Cardiac fibroblast (primary cell): ENCODE data around the gene ARHGAP45.
A peak's percentile ranks its signal among the peaks of the same experiment; 100 is the strongest.

Experiments
- DNase-seq, 2 donors: peaks; one replicate each; pipeline versions ENCODE4 v3.0.0 to v3.0.0-alpha.2; 2010; ENCODE audit warnings: low read depth in 2 of 2
- H3K4me3 ChIP-seq, 2 donors: replicated peaks in 1 of 2; 1 replicate in 1 of 2; 2 replicates in 1 of 2; pipeline ENCODE4 v1.5.1; 2011; ENCODE audit warnings: low read depth in 2 of 2, low read length in 2 of 2, mild to moderate bottlenecking in 2 of 2, moderate library complexity in 1 of 2
- TF ChIP-seq, protein P1 (sequence below): IDR thresholded peaks from one replicate; pipeline ENCODE4 v1.5.1; 2011; ENCODE audit warnings: low read depth, mild to moderate bottlenecking, low read length, inconsistent platforms

ARHGAP45 gene

DNA sequence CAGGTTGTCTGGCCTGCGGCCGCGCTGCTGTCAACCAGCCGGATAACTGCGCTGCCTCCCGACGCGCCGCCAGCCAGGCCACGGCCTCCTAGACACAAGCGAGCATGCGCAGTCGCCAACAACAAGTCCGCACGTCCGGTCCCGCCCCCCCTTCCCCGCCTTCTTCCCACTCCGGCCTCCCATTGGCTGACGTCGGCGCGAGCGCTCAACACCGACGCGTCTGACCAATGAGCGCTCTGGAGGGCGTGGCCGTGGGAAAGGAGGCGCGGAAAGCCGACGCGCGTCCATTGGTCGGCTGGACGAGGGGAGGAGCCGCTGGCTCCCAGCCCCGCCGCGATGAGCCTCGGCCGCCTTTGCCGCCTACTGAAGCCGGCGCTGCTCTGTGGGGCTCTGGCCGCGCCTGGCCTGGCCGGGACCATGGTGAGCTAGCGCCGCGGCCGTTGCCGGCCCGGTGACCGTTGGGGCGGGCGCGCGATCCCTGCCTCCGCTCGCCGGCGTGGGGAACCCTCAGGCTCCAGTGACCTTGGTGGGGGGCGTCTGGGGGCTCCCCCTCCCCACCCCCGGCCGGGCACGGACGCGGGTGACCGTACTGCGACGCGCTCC, 36.8 kb downstream of the ARHGAP45 start, which contains the start of gene GPX4:
Gene GPX4 (plus strand): TSS at position 287 of the 603 bp plus-strand sequence. CDS start 50 bp downstream, at position 337.
- peak within 1 kb of the TSS; percentile 67 to 70 for H3K4me3 ChIP-seq
- DNase-seq: peak; percentile 99 to 100
- TF ChIP-seq, protein P1, sequence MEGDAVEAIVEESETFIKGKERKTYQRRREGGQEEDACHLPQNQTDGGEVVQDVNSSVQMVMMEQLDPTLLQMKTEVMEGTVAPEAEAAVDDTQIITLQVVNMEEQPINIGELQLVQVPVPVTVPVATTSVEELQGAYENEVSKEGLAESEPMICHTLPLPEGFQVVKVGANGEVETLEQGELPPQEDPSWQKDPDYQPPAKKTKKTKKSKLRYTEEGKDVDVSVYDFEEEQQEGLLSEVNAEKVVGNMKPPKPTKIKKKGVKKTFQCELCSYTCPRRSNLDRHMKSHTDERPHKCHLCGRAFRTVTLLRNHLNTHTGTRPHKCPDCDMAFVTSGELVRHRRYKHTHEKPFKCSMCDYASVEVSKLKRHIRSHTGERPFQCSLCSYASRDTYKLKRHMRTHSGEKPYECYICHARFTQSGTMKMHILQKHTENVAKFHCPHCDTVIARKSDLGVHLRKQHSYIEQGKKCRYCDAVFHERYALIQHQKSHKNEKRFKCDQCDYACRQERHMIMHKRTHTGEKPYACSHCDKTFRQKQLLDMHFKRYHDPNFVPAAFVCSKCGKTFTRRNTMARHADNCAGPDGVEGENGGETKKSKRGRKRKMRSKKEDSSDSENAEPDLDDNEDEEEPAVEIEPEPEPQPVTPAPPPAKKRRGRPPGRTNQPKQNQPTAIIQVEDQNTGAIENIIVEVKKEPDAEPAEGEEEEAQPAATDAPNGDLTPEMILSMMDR: no peak

DNA sequence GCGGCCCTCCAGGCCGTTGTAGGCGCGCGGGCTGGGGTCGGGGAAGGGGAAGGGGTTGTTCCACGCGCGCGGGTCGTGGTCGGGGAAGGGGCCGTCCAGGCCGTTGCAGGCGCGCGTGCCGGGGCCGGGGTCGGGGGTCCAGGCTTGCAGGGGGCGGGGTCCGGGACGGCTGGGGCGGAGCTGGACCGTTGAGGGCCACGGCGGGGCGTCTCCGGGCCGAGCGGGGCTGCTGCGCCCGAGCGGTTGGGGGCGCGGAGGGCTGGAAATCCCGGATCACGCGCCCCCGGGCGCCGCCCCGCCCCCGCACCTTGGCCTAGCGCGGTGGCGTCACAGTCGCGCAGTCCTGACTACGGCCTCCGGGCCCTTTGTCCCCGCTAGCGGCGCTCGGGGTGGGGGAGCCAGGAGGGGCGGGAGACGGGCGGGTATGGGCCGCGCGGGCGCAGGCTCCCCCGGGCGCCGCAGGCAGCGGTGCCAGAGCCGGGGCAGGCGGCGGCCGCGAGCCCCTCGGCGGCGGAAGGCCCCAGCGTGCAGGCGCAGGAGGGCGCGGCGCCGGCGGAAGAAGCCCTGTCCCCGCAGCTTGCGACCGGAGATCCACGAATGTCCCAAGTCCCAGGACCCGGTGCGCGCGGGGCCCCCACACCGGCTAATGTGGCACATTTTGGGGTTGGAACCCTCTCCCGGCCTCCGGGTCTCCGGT, 37.5 kb downstream of the ARHGAP45 start:
- H3K4me3 ChIP-seq: peak overlapping the region; percentile 67 to 70
- peak; percentile 57 to 80 for DNase-seq
- TF ChIP-seq, protein P1: no peak

DNA sequence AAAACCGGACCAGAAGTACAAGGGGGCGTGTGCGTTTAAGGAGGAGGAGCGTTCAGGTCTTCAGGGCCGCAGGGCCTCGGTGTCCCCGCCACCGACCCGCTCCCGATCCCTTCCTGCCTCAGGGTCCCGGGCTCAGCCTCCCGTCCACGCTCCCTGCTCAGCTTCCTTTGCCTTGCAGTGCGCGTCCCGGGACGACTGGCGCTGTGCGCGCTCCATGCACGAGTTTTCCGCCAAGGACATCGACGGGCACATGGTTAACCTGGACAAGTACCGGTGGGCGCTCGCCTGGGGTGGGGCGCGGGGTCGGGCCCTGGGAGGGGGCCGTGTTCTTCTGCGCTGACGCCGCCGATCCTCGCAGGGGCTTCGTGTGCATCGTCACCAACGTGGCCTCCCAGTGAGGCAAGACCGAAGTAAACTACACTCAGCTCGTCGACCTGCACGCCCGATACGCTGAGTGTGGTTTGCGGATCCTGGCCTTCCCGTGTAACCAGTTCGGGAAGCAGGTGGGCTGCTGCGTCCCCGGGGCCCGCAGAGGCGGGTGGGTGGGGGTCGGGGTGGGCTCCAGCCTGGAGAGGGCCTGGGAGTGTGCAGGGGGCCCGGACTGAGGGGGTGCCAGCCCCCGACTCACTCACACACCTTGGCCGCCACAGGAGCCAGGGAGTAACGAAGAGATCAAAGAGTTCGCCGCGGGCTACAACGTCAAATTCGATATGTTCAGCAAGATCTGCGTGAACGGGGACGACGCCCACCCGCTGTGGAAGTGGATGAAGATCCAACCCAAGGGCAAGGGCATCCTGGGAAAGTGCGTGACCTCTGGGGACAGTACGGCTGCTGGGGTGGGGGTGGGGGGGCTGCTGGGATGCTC, 38.3 kb downstream of the ARHGAP45 start:
- TF ChIP-seq, protein P1: no peak
- H3K4me3 ChIP-seq: peak overlapping the region; percentile 67 to 70
- peak; percentile 59 to 60 for DNase-seq

DNA sequence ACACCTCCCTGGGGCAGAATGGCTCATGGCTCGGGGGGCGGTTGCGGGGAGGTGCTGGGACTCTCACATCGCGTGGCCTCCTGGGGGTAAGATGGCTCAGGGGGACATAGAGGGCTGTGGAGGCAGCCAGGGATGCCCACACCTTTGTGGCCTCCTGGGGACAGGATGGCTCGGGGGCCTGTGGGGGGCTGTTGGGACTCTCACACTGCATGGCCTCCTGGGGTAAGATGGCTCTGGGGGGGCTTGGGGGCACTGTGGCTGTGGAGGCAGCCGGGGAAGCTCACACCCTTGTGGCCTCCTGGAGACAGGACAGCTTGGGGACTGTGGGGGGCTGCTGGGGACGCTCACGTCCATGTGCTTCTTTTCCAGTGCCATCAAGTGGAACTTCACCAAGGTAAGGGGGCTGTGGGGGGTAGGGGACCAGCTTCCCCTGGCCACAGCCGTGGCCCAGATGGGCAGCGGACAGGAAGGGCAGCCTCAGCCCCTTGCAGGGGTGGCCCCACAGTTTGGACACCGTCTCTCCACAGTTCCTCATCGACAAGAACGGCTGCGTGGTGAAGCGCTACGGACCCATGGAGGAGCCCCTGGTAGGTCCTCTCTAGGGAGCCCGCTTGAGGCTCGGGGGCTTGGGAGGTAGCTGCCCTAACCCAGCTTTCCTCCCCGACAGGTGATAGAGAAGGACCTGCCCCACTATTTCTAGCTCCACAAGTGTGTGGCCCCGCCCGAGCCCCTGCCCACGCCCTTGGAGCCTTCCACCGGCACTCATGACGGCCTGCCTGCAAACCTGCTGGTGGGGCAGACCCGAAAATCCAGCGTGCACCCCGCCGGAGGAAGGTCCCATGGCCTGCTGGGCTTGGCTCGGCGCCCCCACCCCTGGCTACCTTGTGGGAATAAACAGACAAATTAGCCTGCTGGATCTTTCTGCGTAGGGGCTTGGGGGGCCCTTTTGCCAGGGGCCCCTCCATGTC, 39.2 kb downstream of the ARHGAP45 start:
- TF ChIP-seq, protein P1: no peak
- DNase-seq: no peak
- peak overlapping the region; percentile 21 to 70 for H3K4me3 ChIP-seq

DNA sequence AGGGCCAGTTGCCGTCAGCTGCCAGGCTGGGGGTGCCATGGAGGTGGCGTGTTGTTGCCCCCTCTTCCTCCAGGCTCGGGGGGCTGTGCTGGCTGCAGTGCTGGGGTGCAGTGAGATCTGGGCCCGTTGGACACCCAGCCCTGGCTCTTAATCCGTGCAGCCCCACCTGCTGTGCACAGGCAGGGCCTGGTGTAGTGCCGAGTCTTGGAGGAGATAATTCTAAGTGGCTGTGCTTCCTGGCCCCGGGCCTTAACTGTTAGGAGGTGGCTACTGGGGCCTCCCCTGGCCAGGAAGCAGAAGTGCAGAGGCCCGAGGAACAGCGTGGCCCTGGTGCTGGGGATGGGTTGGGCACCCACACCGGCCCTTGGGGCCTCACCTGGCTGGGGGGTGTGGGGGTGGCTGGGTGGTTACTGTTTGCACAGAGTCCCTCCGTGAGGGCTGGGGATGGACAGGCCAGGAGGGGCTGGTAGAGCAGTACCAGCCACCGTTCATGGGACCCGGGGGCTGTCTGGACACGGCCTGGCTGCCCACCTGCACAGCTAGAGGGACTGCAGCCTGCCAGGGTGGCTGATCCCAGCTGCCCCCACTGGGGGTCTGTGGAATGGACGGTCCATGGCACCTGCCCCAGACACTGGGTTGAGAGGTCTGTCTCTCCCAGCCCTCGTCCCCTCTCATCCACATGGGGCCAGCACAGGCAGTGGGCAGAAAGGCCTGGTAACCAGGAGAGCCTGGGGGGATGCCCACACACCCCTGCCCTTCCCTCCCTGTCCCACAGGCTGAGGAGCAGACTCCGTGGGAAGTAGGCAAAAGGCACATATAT, 40.1 kb downstream of the ARHGAP45 start:
- peak; percentile 61 to 79 for DNase-seq
- no peak overlapping the region for H3K4me3 ChIP-seq
- TF ChIP-seq, protein P1: peak; percentile 17
